Measurements from ENCODE around the gene AHDC1.
A peak's percentile ranks its signal among the peaks of the same experiment; 100 is the strongest.
"Not testable (repeated sequence)": the region's sequence is repeated elsewhere in the genome, so short reads cannot be mapped to it uniquely, and the experiment has no call there.

AHDC1 gene

DNA sequence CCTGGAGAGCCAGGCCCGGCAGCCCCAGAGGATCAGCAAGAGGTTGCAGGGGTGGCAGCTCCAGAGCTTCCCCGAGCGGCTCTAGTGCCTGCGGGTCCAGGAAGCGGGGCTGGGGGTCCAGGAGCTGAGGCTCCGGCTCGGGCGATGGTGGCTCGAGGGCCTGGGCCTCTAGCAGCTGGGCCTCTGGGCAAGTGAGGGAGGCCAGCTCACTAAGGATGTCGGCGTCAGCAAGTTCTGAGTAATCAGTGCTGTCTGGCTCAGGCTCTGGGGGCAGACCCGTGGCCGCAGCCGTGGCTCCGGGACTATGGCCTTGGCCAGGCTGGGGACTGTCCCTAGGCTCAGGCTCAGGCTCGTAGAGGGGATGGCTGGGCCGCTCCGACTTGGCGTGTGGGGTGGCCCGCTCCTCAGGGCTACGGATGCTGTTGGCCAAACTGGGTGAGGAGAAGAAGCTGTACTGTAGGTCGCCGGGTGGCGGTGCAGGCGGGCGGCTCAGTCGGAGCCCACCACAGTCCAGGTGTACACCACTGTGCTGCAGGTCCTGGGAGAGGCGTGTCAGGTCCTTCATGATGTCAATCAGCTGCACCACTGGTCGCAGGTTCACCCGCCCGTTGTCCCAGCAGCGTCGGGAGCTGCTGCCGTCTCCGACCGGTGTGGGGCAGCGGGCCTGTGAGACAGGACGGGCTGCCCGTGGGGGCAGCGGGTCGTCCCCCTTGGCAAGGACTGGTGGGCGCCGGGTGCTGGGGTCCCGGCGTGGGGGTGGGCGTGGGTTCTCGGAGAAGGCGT is 52.6 kb downstream of the AHDC1 start:
- DNase-seq (ENCODE audit: low spot score) = no peak

DNA sequence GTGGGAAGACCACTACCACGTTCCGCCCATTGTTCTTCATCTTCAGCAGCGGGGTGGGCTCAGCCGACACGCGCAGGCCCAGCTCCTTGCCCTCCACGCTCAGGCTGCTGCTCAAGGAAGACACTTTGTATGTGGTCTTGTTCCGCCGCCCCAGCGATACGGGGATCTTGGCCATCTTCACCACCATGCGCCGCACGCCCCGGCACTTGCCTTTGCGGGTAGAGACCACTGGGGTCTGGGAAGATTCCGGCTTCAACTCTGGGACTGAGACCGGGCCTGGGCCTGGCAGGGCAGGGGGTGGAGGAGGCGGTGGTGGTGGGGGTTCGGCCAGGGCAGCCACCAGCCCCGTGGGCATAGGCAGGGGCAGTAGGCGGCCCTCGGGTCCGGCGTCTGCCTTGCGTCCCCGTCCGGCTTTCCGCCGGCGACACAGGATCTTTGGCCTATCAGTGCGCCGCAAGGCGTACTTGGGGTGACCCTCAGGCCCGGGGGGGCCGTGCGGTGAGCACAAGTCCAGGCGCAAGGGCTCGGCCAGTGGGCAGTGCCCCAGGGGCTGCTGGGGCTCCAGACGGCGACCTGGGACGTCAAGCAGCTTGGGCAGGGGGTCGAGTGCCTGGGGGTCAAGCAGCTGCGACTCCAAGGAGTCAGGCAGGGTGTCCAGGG is 53.3 kb downstream of the AHDC1 start:
- no peak for DNase-seq (ENCODE audit: low spot score)

GRCh38 chr1:27549807-27550408 is 54.0 kb downstream of the AHDC1 start:
- no peak for DNase-seq (ENCODE audit: low spot score)

DNA sequence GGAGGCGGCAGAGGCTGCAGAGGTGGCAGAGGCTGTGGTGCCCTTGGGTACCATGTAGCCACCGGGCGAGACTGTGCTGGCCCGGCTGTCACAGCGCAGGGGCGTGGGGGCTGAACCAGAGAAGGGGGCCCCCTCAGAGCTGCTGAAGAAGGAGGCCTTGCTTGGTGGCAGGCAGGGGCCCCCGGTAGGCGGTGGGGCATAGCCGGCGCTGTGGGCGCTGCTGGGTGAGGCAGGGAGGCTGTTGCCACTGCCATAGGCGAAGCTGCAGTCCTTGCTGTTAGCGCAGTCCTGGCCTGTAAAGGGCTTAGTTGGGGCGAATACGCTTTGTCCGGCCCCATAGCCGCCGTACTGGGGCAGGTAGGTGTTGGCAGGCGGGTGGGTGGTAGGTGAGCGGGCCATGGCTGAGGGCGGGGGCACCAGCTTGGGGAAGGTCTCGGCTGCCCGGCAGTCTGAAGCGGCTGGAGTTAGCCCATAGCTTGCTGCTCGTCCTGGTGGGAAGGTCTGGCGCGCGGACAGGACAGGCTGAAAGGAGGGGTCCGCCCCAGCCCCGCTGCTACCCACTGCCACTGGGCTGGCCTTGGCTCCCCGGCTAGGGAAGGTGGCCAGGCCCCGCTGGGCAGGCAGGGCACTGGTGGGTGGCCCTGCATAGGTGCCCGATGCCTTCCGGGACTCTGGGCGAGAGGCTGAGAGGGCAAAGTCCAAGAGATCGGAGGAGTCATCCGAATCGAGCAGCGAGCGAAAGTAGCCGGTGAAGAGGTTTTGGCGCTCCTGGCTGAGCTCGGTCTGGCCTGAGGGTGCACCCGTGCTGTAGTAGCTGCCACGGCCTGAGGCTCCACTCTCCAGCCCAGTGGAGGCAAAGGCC is 54.9 kb downstream of the AHDC1 start:
- DNase-seq (ENCODE audit: low spot score) = no peak

DNA sequence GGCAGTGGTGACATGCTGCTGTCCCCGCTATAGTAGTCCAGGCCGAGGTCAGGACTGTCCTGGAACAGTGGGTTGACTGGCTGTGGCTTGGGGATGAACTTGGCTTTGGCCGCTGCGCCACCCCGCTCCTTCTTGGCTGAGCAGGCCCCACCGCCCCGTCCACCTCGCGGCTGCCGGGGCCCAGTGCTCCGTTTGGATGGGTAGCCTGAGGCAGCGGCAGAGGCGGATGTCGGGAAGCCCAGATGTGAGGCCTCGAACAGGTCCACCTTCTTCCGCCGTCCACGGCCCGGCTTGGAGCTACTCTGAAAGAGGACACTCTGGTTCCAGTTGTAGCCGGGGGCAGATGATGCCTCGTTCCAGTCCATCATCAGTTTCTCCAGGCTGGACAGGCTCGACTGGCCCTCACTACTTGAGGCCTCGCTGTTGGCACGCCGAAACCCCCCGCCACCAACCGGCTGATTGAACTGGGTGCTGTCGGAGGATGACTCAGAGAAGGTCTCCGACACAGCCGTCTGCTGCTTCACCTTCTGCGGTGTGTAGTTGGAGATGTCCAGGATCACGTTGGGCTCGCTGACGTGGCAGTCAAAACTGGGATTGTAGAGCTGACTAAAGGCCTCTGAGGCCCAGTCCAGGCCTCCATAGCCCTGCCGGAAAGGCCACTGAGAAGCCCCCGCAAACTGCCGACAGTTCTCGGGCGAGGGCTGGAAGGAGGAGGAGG is 55.6 kb downstream of the AHDC1 start:
- no peak for DNase-seq (ENCODE audit: low spot score)

GRCh38 chr1:27547220-27548116 is 56.5 kb downstream of the AHDC1 start:
- DNase-seq (ENCODE audit: low spot score) = no peak

- no peak for DNase-seq (ENCODE audit: low spot score)
Measured at GRCh38 chr1:27545876-27546275, 58.1 kb downstream of the AHDC1 start.

DNA sequence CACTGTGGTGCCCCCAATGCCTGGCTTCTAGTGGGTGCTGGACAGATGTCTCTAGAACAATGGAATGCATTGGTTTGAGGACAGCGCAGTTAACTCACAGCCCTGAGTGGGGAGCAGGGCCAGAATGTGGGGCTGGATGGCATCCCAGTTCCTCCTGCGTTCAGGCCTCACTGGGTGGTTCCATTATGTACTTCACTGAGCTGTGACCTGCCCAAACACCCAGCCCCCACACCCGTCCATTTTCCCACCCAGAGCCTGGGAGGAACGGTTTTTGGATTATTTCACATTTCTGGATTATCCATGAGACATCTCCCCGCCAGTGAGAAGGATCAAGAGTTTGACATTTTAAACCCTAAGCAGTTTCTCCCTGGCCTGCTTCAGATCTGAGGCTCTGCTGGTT is 58.7 kb downstream of the AHDC1 start:
- DNase-seq (ENCODE audit: low spot score) = no peak

GRCh38 chr1:27544834-27545233 is 59.1 kb downstream of the AHDC1 start:
- DNase-seq (ENCODE audit: low spot score) = no peak

DNA sequence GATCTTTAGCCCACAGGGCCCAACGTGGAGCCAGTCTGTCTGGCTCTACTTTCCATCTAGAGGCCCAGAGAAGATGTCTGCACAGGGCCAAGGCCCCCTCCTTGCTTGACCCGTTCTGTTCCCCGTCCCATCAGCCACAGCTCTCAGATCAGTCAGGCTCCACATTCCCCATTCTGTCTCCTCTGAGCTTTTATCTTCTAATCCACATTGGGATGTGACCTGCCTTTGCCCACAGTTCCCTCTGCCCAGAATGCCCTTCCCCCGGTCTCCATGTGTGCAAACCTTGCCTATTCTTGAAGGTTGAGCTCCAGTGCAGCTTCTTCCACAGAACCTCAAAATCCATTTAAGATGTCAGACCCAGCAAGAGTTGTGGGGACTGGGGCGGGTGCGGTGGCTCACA is 60.7 kb downstream of the AHDC1 start:
- no peak for DNase-seq (ENCODE audit: low spot score)

DNA sequence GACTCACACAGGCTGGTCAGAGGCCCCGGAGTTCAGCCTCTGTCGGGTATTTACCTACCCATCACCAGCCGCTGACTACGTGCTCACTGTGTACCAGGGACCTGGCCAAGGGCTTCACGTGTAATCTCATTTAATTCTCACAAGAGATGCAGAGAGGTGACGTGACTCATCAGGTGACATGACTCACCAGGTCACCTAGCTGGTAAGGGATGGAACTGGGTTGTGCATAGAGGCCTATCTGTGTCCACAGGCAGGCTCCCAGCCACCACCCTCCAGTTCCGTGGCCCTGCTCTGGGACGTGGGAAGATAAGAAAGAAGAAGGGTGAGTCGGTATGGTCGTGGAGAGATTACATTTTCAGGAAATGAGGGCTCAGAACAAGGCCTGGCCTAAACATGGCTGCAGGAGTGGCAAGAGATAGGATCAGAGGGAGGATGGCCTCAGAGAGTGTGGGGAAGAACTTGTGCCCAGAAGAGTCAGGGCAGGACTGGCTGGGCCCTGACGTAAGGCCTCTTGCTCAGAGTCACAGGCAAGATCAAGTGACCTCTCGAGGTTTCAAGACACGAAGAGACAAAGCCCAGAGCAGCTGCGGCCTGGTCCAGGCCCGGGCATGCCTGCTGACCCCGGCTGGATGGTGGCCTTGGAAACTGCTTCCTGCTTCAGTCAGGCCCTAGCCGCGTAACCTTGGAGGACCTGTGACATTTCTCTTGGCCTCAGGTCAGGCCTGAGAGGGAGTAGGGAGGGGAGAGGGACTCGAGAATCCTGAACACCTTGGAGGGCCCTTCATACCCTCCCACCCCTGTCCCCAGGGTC is 61.3 kb downstream of the AHDC1 start:
- DNase-seq (ENCODE audit: low spot score) = no peak

DNA sequence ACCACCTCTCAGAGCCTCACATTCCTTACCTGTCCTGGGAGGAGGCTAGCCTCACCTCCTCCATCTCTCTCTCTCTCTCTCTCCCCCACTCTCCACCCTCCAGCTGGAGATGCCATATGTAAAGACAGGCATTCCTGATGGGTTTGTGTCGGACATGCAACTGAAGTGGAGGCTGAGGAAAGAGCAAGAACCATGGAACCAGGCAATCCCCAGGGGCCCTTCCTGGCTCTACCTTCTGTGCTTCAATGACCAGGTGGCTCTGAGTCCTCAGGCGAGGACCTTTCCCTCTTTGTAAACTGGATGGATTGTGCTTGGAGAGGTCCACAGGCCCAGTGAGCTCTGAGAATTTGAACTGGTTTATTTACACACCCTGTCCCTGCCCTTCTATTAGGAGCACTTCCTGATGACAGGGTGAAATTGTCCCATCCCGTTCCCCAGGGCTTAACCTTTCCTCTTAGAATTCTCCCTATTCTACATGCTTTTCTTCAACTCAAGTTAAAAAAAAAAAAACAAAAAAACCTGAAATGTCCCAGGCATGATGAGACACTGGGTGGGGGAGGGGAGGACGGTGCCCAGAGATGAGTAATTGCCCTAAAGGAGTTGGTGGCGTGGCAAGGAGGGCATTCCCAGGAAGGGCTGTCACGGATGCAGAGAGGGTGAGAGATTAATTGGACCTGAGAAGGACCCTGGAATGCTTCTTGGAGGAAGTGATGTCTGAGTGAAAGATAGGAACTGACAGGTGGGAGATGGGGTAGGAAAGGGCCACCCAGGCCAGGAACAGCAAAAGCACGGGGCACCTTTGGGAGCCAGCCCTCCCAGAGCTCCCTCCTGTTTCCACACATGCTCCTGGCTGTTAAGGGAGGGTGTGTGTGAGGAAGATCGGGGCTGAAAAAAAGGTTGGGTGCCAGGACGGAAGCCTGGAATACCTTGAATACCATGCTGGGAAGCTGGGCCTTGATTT is 63.8 kb downstream of the AHDC1 start:
- no peak for DNase-seq (ENCODE audit: low spot score)

- no peak for DNase-seq (ENCODE audit: low spot score)
Measured at GRCh38 chr1:27538793-27539192, 65.2 kb downstream of the AHDC1 start.

DNA sequence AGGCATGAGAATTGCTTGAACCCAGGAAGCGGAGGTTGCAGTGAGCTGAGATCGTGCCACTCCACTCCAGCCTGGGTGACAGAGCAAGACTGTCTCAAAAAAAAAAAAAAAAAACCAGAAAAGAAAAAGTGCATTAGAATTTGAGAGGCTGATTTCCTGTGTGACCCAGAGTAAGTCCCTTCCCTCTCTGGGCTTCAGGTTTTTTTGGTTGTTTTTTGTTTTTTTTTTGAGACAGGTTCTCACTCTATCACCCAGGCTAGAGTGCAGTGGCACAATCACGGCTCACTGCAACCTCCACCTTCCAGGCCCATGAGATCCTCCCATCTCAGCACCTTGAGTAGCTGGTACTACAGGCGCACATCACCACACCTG is 65.7 kb downstream of the AHDC1 start:
- DNase-seq (ENCODE audit: low spot score) = not testable (repeated sequence)

GRCh38 chr1:27536767-27537166 is 67.2 kb downstream of the AHDC1 start:
- no peak for DNase-seq (ENCODE audit: low spot score)

- peak; percentile 62 for DNase-seq (ENCODE audit: low spot score)
Measured at GRCh38 chr1:27536010-27536757, 67.8 kb downstream of the AHDC1 start.

- DNase-seq (ENCODE audit: low spot score) = no peak
Measured at GRCh38 chr1:27535386-27535785, 68.6 kb downstream of the AHDC1 start.
